AG04450 (cell line): ENCODE measurements around the gene PARP15. TPM values are rescaled to one million over a fixed set of nuclear protein-coding genes. Genes with fewer than 3 reads are reported as not detected.

Source experiments
- CTCF ChIA-PET: fragments of 300-600, 350-600 bp; formaldehyde crosslinking; extraction: SDS; loops from one replicate; lab custom pipeline; 2022; ENCODE audit warnings: antibody characterized with exemption, inconsistent platforms; lab: Charles Lee
- POLR2A ChIA-PET: fragments of 350-600 bp; formaldehyde crosslinking; extraction: SDS; loops from one replicate; lab custom pipeline; 2021; ENCODE audit warnings: antibody characterized with exemption, inconsistent platforms; lab: Yijun Ruan, JAX
- DNase-seq: peaks from one replicate; pipeline ENCODE4 v3.0.0-alpha.2; 2011; ENCODE audit warnings: low read depth, low spot score
- H3K27ac ChIP-seq: one replicate; pipeline ENCODE4 v1.5.1; 2012; ENCODE audit warnings: low read depth, low read length, control low read depth
- H3K27me3 ChIP-seq: one replicate; pipeline ENCODE4 v1.6.0; 2012; ENCODE audit warnings: low read length; ENCODE audit not compliant: control insufficient read depth, insufficient read depth
- H3K4me3 ChIP-seq: 2 replicates; pipeline ENCODE4 v1.5.1; 2011; ENCODE audit warnings: mild to moderate bottlenecking, low read depth, low read length, control low read depth
- H3K9me3 ChIP-seq: 2 replicates; pipeline ENCODE4 v1.5.1; 2012; ENCODE audit warnings: low read length; ENCODE audit not compliant: control insufficient read depth, insufficient read depth
- polyA plus RNA-seq: library from polyadenylated mRNA; depleted of rRNA; stranded (reverse); fragments of >200 nt; gene quantifications from 2 replicates; pipeline ENCODE4 v1.2.3, GENCODE V29; 2011
- TF ChIP-seq, protein P1 (sequence below): IDR thresholded peaks from 2 replicates; pipeline ENCODE4 v1.5.1; 2011; ENCODE audit warnings: low read depth, low read length, control low read depth, inconsistent platforms

The PARP15 gene
- polyA plus RNA-seq, 1 experiment, result 0.22 TPM

- Histone ChIP-seq H3K9me3 (no peaks in the 10 kb centered on the region; the same call in 1 of the 2 replicates), H3K4me3 (no peak overlapping the region), H3K27me3 (peaks cover 32% of the 10 kb centered on the region), H3K27ac (no peak overlapping the region)
- TF ChIP-seq, protein P1, sequence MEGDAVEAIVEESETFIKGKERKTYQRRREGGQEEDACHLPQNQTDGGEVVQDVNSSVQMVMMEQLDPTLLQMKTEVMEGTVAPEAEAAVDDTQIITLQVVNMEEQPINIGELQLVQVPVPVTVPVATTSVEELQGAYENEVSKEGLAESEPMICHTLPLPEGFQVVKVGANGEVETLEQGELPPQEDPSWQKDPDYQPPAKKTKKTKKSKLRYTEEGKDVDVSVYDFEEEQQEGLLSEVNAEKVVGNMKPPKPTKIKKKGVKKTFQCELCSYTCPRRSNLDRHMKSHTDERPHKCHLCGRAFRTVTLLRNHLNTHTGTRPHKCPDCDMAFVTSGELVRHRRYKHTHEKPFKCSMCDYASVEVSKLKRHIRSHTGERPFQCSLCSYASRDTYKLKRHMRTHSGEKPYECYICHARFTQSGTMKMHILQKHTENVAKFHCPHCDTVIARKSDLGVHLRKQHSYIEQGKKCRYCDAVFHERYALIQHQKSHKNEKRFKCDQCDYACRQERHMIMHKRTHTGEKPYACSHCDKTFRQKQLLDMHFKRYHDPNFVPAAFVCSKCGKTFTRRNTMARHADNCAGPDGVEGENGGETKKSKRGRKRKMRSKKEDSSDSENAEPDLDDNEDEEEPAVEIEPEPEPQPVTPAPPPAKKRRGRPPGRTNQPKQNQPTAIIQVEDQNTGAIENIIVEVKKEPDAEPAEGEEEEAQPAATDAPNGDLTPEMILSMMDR, result no peak
- ChIA-PET CTCF (no interaction called here), POLR2A (no interaction called here)
- no peak for DNase-seq
Observed at GRCh38 chr3:122627301-122627700, 49.9 kb downstream of the PARP15 start.

- H3K9me3 ChIP-seq, result no peaks in the 10 kb centered on the region; the same call in 1 of the 2 replicates
- no peak overlapping the region for H3K4me3 ChIP-seq
- no peak for DNase-seq
- peaks cover 32% of the 10 kb centered on the region for H3K27me3 ChIP-seq
- ChIA-PET POLR2A (no interaction called here), CTCF (interaction anchor here (1.2 to 1.3 kb wide), 2 partner anchors 10 to 50 kb away, joined by 3 read pairs; no protein-coding TSS in a partner anchor)
- TF ChIP-seq, protein P1, result no peak
- no peak overlapping the region for H3K27ac ChIP-seq
Observed at GRCh38 chr3:122628567-122628966, 51.1 kb downstream of the PARP15 start.

DNA sequence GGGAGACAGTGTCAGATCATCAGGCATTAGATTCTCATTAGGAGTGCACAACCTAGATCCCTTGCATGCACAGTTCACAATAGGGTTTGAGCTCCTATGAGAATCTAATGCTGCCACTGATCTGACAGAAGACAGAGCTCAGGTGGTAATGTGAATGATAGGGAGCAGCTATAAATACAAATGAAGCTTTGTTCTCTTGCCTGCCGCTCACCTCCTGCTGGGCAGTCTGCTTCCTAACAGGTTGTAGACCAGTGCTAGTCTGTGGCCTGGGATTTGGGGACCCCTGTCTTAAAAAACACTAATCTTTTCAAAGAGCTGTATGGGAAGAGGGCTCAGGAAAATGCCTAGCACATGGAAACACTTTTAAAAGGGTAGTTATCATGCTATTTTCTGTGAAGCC lies 52.3 kb downstream of the PARP15 start:
- Histone ChIP-seq H3K27me3 (peaks cover 33% of the 10 kb centered on the region), H3K27ac (no peak overlapping the region), H3K9me3 (no peaks in the 10 kb centered on the region; the same call in 1 of the 2 replicates), H3K4me3 (no peak overlapping the region)
- ChIA-PET CTCF (no interaction called here), POLR2A (no interaction called here)
- TF ChIP-seq, protein P1, result no peak
- no peak for DNase-seq

DNA sequence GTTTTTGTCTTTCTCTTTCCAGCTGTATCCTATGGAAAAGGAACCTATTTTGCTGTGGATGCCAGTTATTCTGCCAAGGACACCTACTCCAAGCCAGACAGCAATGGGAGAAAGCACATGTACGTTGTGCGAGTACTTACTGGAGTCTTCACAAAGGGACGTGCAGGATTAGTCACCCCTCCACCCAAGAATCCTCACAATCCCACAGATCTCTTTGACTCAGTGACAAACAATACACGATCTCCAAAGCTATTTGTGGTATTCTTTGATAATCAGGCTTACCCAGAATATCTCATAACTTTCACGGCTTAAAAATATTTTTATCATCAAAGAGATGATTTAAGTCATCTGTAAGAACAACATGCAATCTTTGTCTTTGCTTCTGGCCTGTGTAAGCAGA lies 58.3 kb downstream of the PARP15 start:
- CTCF ChIA-PET, result interaction anchor here (0.8 kb wide), 1 partner anchor 43 kb away, joined by 3 read pairs; no protein-coding TSS in a partner anchor
- no peak overlapping the region for H3K4me3 ChIP-seq
- POLR2A ChIA-PET, result no interaction called here
- H3K27ac ChIP-seq, result no peak overlapping the region
- peaks cover 21% of the 10 kb centered on the region for H3K27me3 ChIP-seq
- H3K9me3 ChIP-seq, result no peaks in the 10 kb centered on the region
- no peak for DNase-seq
- TF ChIP-seq, protein P1, result no peak

DNA sequence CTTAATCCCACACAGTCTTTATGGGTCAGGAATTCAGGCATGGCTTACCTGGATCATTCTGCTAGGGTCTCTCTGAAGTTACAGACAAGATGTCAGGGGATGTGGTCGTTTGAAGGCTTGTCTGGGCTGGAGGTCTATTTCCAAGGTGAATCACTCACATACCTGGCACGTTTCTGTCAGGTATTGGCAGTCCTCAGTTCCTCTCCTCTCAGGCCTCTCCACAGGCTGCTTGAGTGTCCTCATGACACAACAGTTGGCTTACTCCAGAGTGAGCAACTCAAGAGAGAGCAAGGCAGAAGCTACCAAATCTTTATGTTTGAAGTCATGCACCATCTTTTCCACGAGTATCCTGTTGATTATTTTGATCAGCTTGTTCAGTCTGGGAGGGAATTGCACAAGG lies 59.2 kb downstream of the PARP15 start:
- no peak overlapping the region for H3K27ac ChIP-seq
- CTCF ChIA-PET, result no interaction called here
- peaks cover 19% of the 10 kb centered on the region for H3K27me3 ChIP-seq
- H3K9me3 ChIP-seq, result no peaks in the 10 kb centered on the region
- TF ChIP-seq, protein P1, result no peak
- H3K4me3 ChIP-seq, result no peak overlapping the region
- DNase-seq, result no peak
- POLR2A ChIA-PET, result no interaction called here
